Activated gamma-delta T cell (primary cell): ENCODE data around the gene MT1M.
"Not testable (repeated sequence)": the region's sequence is repeated elsewhere in the genome, so short reads cannot be mapped to it uniquely, and the experiment has no call there.

ENCODE experiments used
- DNase-seq: peaks from one replicate; lab custom pipeline; 2025; lab: John Stamatoyannopoulos, UW

Gene MT1M

GRCh38 chr16:56608876-56609462 lies 23.5 kb upstream of the MT1M start:
- no peak for DNase-seq

- DNase-seq = no peak
Observed at GRCh38 chr16:56609463-56609921, 23.0 kb upstream of the MT1M start.

GRCh38 chr16:56610017-56610608 lies 22.3 kb upstream of the MT1M start:
- no peak for DNase-seq

GRCh38 chr16:56610609-56611111 lies 21.8 kb upstream of the MT1M start:
- DNase-seq = no peak

GRCh38 chr16:56611281-56611833 lies 21.1 kb upstream of the MT1M start:
- DNase-seq = no peak

GRCh38 chr16:56613706-56614105 lies 18.8 kb upstream of the MT1M start:
- no peak for DNase-seq

GRCh38 chr16:56614549-56614991 lies 17.9 kb upstream of the MT1M start:
- no peak for DNase-seq

GRCh38 chr16:56615353-56615752 lies 17.1 kb upstream of the MT1M start:
- DNase-seq = no peak

- DNase-seq = no peak
Observed at GRCh38 chr16:56616608-56617211, 15.7 kb upstream of the MT1M start.

GRCh38 chr16:56617212-56618085 lies 15.0 kb upstream of the MT1M start:
- peak; percentile 40 for DNase-seq

GRCh38 chr16:56618138-56618537 lies 14.3 kb upstream of the MT1M start:
- DNase-seq = no peak

- DNase-seq = no peak
Observed at GRCh38 chr16:56620339-56620897, 12.0 kb upstream of the MT1M start.

- not testable (repeated sequence) for DNase-seq
Observed at GRCh38 chr16:56621665-56622445, 10.6 kb upstream of the MT1M start.

GRCh38 chr16:56623184-56623583 lies 9.3 kb upstream of the MT1M start:
- not testable (repeated sequence) for DNase-seq

- DNase-seq = no peak
Observed at GRCh38 chr16:56623637-56624036, 8.8 kb upstream of the MT1M start.

GRCh38 chr16:56625140-56625942 lies 7.1 kb upstream of the MT1M start, which contains the start of gene MT1E:
Gene MT1E (plus strand): TSS chr16:56625781. CDS start chr16:56625852, 71 bp downstream.
- DNase-seq = no peak

- DNase-seq = no peak
Observed at GRCh38 chr16:56625943-56626654, 6.4 kb upstream of the MT1M start.

GRCh38 chr16:56626685-56627084 lies 5.8 kb upstream of the MT1M start:
- DNase-seq = no peak
